Colon (tissue), 2 donors: ENCODE measurements around the gene N4BP2L1.

Source experiments
- FAIRE-seq: peaks from 2 replicates; lab custom pipeline; 2012; peaks lifted over from hg19 to GRCh38; lab: Jason Lieb, UNC
- donor health status: control.
- donor health status: control.

Gene N4BP2L1

GRCh38 chr13:32427852-32428580, at the start of gene N4BP2L1:
N4BP2L1 (minus strand) TSS chr13:32428130; CDS start chr13:32428082, 48 bp downstream.
- FAIRE-seq: no peak

- FAIRE-seq: no peak
These were observed 49.0 kb upstream of the N4BP2L1 start for GRCh38 chr13:32476892-32477291.

GRCh38 chr13:32476021-32476731, 48.2 kb upstream of the N4BP2L1 start:
- FAIRE-seq: no peak

- FAIRE-seq: no peak
These were observed 47.3 kb upstream of the N4BP2L1 start for GRCh38 chr13:32474999-32475792.

GRCh38 chr13:32473650-32474049, 45.7 kb upstream of the N4BP2L1 start:
- FAIRE-seq: no peak

GRCh38 chr13:32472194-32472621, 44.3 kb upstream of the N4BP2L1 start:
- no peak for FAIRE-seq

GRCh38 chr13:32471187-32471922, 43.4 kb upstream of the N4BP2L1 start:
- FAIRE-seq: no peak

GRCh38 chr13:32468502-32469142, 40.7 kb upstream of the N4BP2L1 start:
- no peak for FAIRE-seq

GRCh38 chr13:32456591-32456990, 28.7 kb upstream of the N4BP2L1 start:
- FAIRE-seq: peak; percentile 49

- FAIRE-seq: no peak
These were observed 27.6 kb upstream of the N4BP2L1 start for GRCh38 chr13:32455594-32455903.

- FAIRE-seq: no peak
These were observed 27.1 kb upstream of the N4BP2L1 start for GRCh38 chr13:32454886-32455593.

- FAIRE-seq: no peak
These were observed 26.1 kb upstream of the N4BP2L1 start for GRCh38 chr13:32453981-32454380.

- no peak for FAIRE-seq
These were observed 21.0 kb upstream of the N4BP2L1 start for GRCh38 chr13:32448972-32449371.

GRCh38 chr13:32447894-32448623, 20.1 kb upstream of the N4BP2L1 start:
- no peak for FAIRE-seq

GRCh38 chr13:32446773-32447465, 19.0 kb upstream of the N4BP2L1 start:
- FAIRE-seq: no peak

GRCh38 chr13:32446220-32446619, 18.3 kb upstream of the N4BP2L1 start:
- no peak for FAIRE-seq

- no peak for FAIRE-seq
These were observed 17.5 kb upstream of the N4BP2L1 start for GRCh38 chr13:32445461-32445860.

GRCh38 chr13:32443111-32443510, 15.2 kb upstream of the N4BP2L1 start:
- no peak for FAIRE-seq

GRCh38 chr13:32438871-32439270, 10.9 kb upstream of the N4BP2L1 start:
- FAIRE-seq: no peak

GRCh38 chr13:32432856-32433255, 4.9 kb upstream of the N4BP2L1 start:
- FAIRE-seq: no peak
